HepG2 (cell line): ENCODE results near the gene RAB22A. TPM values are rescaled to one million over a fixed set of nuclear protein-coding genes. Genes with fewer than 3 reads are reported as not detected.

Experiments
- ATAC-seq: fragments of 200-7000 bp; cut with Tn5 transposase; 3 replicates; pipeline ENCODE4 v1.9.1; 2020; ENCODE audit warnings: mild to moderate bottlenecking, moderate library complexity
- BruUV-seq: library from RNA; stranded (reverse); fragments of 400-500 nt; replicated peaks from 2 replicates; lab custom pipeline; 2021; lab: Mats Ljungman, UMichigan
- CTCF ChIA-PET: fragments of 300-600 bp; formaldehyde crosslinking; extraction: SDS; loops from one replicate; lab custom pipeline; 2021; ENCODE audit warnings: low total read pairs, inconsistent platforms, low intra/inter-chr PET ratio; lab: Yijun Ruan, JAX
- POLR2A ChIA-PET: fragments of 350-600 bp; sonication (Branson Sonifier 250); formaldehyde crosslinking; loops from one replicate; lab custom pipeline; 2020; ENCODE audit warnings: antibody characterized with exemption, inconsistent platforms; lab: Yijun Ruan, JAX
- DNase-seq: peaks from one replicate; pipeline ENCODE4 v3.0.0-alpha.2; 2015; ENCODE audit warnings: low spot score
- FAIRE-seq: peaks from 3 replicates; lab custom pipeline; 2011; peaks lifted over from hg19 to GRCh38; lab: Jason Lieb, UNC
- H2AFZ ChIP-seq: one replicate; pipeline ENCODE4 v1.6.1; 2011; ENCODE audit warnings: low read length, inconsistent platforms
- H3K27ac ChIP-seq: fragments of 300-600 bp; 3 replicates; pipeline ENCODE4 v1.8.0; 2011; ENCODE audit warnings: mixed run types, mild to moderate bottlenecking, mixed read lengths, low read length, inconsistent platforms; ENCODE audit not compliant: insufficient read depth; ENCODE audit errors: extremely low read length
- H3K27me3 ChIP-seq, 2 experiments: fragments of 200-600 bp in 1 of 2; 2 replicates in 1 of 2; 3 replicates in 1 of 2; pipeline versions ENCODE4 v1.6.0 to v1.8.0; 2011; ENCODE audit warnings: low read length in 2 of 2, mild to moderate bottlenecking in 2 of 2, moderate library complexity in 2 of 2, inconsistent platforms in 1 of 2; ENCODE audit not compliant: insufficient read depth in 2 of 2, control insufficient read depth in 1 of 2
- H3K36me3 ChIP-seq, 2 experiments: fragments of 200-600 bp in 1 of 2; replicated peaks in 1 of 2; 2 replicates in 1 of 2; 3 replicates in 1 of 2; pipeline versions ENCODE4 v1.5.1 to v1.8.0; 2011; ENCODE audit warnings: low read length in 2 of 2, inconsistent platforms in 1 of 2; ENCODE audit not compliant: insufficient read depth in 2 of 2, control insufficient read depth in 1 of 2
- H3K4me1 ChIP-seq: 2 replicates; pipeline ENCODE4 v1.5.1; 2012; ENCODE audit warnings: low read length, inconsistent platforms; ENCODE audit not compliant: insufficient read depth
- H3K4me2 ChIP-seq: 2 replicates; pipeline ENCODE4 v1.6.0; 2011; ENCODE audit warnings: low read depth, low read length, inconsistent platforms
- H3K4me3 ChIP-seq, 3 experiments: fragments of 200-600 bp in 1 of 3; sonication (generic), shearing (Covaris generic) in 1 of 3; replicated peaks in 1 of 3; 2 replicates each; pipeline ENCODE4 v1.5.1; 2011 to 2016; ENCODE audit warnings: low read length in 3 of 3, inconsistent platforms in 2 of 3, low read depth in 2 of 3, mild to moderate bottlenecking in 2 of 3, control low read depth in 1 of 3, mixed read lengths in 1 of 3; ENCODE audit not compliant: insufficient read depth in 1 of 3
- H3K79me2 ChIP-seq: one replicate; pipeline ENCODE4 v1.6.1; 2011; ENCODE audit warnings: low read length, inconsistent platforms; ENCODE audit not compliant: insufficient read depth
- H3K9ac ChIP-seq: 2 replicates; pipeline ENCODE4 v1.6.0; 2011; ENCODE audit warnings: mild to moderate bottlenecking, low read depth, low read length, inconsistent platforms; ENCODE audit not compliant: insufficient read depth
- H3K9me3 ChIP-seq: 2 replicates; pipeline ENCODE4 v1.5.1; 2012; ENCODE audit warnings: mild to moderate bottlenecking, low read length
- H4K20me1 ChIP-seq: 2 replicates; pipeline ENCODE4 v1.6.0; 2011; ENCODE audit warnings: inconsistent platforms, mild to moderate bottlenecking, low read length, moderate library complexity; ENCODE audit not compliant: insufficient read depth
- RBM22 ChIP-seq: fragments of 200-400 bp; formaldehyde crosslinking; optimal IDR thresholded peaks from 2 replicates; pipeline ENCODE3; 2017; ENCODE audit warnings: mild to moderate bottlenecking, low read length, moderate library complexity
- RFX1 ChIP-seq: fragments of 450-650 bp; IDR thresholded peaks from 2 replicates; pipeline ENCODE4 v1.6.1; 2017
- ZNF646 ChIP-seq: sonication (generic); formaldehyde crosslinking; IDR thresholded peaks from 2 replicates; pipeline ENCODE4 v1.9.0; 2021; ENCODE audit warnings: mild to moderate bottlenecking, missing genetic modification reagents
- WGBS: methylation state at CpG from one replicate; pipeline ENCODE4 v1.1.6; 2017; ENCODE audit warnings: low lambda C conversion rate; 5-methylcytosine and 5-hydroxymethylcytosine counted together
- in situ Hi-C: cut with HindIII; loops from 2 replicates; pipeline ENCODE4 v1.10.0; 2017; ENCODE audit warnings: low pct_unique_long_range_greater_than_20kb; ENCODE audit not compliant: extremely low pct_ligation_motif_present
- intact Hi-C: fragments of 100-400 bp; cut with micrococcal nuclease; formaldehyde crosslinking; loops from one replicate; pipeline ENCODE4 v1.10.0; 2022; ENCODE audit not compliant: unreplicated experiment
- polyA plus RNA-seq, 8 experiments: library from polyadenylated mRNA; depleted of rRNA in 3 of 8; stranded (reverse) in 7 of 8; unstranded in 1 of 8; fragments of >200 nt; fragmentation: Illumina TruSeq in 4 of 8; extraction: Trizol in 4 of 8; gene quantifications; 2 replicates each; pipeline versions ENCODE4 v1.2.1 to v1.2.3, GENCODE V29; 2011 to 2016; ENCODE audit warnings: low read depth in 4 of 8, missing spikeins in 1 of 8, mixed read lengths in 1 of 8; ENCODE audit not compliant: insufficient read depth in 1 of 8
- total RNA-seq, 5 experiments: library from RNA; depleted of rRNA; stranded (reverse); fragments of >200 nt; fragmentation: Illumina TruSeq; extraction: Trizol; gene quantifications; 2 replicates each; pipeline ENCODE4 v1.2.3, GENCODE V29; 2016; ENCODE audit warnings: low read depth in 1 of 5

RAB22A gene
- total and polyA plus RNA-seq, 2 of the 13 experiments (the other 11 are each of a cell fraction or from before 2014, with no cell fraction given): 10.7 to 11.2 TPM

GRCh38 chr20:58361481-58362205 is 52.1 kb downstream of the RAB22A start:
- Histone ChIP-seq H3K4me1 (no peaks in the 10 kb centered on the region), H3K27me3 (no peaks in the 10 kb centered on the region), H3K4me2 (no peak overlapping the region), H3K36me3 (peaks cover 11 to 30% of the 10 kb centered on the region in 2 experiments), H3K9me3 (no peaks in the 10 kb centered on the region), H4K20me1 (no peaks in the 10 kb centered on the region), H2AFZ (no peak overlapping the region), H3K27ac (no peak overlapping the region), H3K9ac (no peak overlapping the region), H3K79me2 (no peaks in the 10 kb centered on the region), H3K4me3 (no peak overlapping the region)
- FAIRE-seq (no peak), DNase-seq (no peak), ATAC-seq (no peak)
- intact Hi-C loops (no loop called here), in situ Hi-C loops (no loop called here)
- WGBS: 97% methylated on average over 9 of the region's 9 CpGs
- POLR2A ChIA-PET: no interaction called here
- CTCF ChIA-PET: no interaction called here
- no peak for TF ChIP-seq ZNF646 (CRISPR knock-in tag)
- TF ChIP-seq RFX1: 0 out of 2 replicates have a peak, but pooled peaks have one; percentile 10
- TF ChIP-seq RBM22: peak; percentile 41
- BruUV-seq: no TSS peak
